Measurements from ENCODE around the gene SMAP1.
A peak's percentile ranks its signal among the peaks of the same experiment; 100 is the strongest.

The SMAP1 gene

DNA sequence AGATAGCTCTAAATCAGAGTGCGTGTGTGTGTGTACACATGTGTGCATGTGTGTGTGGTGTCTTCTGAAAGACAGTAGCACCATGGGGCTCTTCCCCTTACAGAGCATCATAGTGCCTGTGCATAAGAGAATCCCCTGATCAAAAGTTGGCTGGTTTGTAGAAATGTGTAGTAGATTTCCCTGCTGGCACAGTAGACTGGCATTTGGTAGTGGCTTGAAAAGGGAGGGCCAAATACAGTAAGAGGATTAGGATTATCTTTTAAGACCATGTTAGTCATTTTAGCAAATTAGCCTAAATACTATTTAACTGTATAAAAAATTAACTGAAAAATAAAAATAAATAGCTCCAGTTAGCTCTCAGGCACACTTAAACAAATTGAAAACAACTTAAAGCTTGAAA is 176.6 kb downstream of the SMAP1 start:
- no peak for DNase-seq

DNA sequence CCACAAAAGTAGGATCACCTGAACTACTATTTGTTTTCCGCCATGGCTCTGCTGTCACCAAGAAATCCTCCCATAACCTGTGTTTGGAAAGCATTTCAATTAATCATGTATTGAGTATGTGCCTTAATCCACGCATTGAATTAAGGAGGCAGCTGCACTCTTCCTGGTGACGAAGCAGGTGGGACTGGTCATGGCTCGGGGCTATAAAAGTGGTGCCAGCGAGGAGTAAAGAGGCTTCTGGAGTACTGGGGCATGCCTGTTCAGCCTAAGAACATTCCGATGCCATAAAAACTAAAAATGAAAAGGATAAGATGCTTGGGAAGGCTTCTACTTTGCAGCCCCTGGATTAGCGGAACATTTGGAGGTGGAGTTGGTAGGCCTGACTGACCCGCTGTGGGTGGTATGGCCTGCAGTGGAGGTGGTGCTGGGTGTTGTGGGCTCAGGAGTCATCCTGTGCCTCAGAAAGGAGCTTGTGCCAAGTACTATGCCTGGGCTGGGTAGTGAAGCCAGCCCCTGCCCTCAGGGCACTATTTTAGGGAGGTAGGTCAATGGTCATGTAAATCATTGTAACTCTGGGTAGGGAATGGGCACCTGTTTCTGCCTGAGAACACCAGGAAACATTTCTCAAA is 178.6 kb downstream of the SMAP1 start:
- DNase-seq: no peak

DNA sequence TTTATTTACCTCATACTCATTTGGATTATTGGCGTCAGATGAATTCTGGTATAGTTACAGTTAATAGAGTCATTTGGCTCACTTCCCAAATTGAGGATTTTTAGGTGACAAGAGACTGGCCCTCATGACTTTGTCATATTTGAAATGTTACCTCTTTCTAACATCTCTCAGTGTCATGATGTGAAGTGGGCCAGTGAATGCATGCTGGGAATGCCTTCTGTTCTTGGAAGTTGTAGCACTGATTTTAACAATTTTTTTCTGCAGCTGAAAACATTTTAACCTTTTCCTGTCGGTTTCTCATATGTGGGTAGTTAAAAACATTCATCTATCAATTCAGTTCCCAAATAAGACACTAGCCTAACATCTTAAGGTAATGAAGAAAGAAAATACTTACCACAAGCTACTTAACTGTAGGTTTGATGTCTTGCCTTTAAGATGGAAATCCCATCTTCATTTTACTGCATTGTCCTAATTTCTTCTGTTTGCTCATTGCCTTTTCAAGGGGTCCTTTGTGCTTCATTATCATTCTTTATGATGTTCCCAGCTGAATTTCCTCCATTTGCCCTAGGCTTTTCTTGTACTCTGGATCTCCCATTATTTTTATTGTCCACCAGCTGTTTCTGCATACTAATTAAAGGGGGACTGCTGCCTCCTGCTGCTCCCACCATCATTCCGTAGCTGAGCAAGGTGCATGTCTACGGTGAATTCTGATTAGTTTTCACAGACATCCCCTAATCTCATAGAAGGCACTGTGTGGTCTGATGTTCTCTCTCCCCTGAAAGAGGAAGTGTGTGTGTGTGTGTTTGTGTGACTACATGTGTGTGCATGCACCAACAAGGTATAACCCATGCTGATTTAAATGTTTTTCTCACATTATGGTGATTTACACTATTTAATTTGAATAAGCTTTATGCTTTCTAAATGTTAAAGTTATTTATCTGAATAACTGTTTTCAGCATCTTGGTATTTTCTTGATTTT is 179.7 kb downstream of the SMAP1 start:
- DNase-seq: no peak

DNA sequence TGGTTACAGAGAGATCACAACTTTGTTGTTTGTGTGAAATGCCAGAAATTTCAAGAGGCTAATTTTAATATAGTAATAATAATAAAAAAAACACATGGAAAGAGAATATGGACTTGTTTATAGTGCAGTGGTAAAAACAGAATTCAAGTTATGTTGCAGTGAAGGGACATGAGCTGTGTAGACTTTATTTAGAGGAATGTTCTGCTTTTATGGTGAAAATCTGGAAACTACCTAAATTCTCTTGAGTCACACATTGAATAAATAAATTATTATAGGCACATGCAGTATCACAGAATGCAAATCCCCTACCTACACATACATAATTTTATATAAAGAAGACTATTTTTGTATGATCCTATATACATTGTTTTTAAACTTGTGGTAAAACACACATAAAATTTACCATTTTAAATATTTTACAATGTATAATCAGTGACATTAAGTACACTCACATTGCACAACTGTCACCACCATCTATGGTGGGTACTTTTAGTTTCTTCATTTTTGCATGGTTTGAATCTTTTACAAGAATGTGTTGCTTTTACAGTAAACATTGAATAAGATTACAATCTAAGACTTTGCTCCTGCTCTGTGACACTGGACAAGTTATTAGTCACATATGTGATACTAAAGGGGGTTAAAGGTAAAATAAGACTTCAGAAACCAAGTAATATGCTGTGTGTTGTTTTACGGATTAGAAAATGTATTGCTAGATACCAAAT is 181.8 kb downstream of the SMAP1 start:
- no peak for DNase-seq

DNA sequence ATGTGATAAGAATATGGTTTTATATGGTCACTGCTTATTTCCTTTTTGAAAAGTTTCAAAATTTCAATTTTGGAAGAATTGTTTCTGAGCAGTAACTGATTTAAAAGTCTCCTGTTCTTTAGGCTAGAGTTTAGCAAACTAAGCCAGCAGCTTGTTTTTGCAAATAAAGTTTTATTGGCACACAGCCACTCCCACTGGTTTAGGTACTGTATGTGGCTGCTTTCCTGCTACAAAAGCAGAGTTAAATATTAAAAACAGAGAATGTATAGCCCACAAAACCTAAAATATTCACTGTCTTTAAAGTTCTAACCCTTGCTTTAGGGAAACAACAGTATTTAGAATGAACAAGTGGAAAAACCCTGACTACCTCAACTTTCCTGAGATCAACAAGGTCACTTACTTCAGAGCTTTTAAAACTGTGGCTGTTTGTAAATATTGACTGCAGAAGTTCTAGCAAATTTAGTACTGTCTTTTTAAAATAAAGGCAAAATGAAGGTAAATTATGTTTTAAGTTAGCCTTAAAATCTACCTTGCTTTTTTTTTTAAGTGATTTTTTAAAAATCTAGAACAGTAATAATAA is 185.1 kb downstream of the SMAP1 start:
- no peak for DNase-seq

DNA sequence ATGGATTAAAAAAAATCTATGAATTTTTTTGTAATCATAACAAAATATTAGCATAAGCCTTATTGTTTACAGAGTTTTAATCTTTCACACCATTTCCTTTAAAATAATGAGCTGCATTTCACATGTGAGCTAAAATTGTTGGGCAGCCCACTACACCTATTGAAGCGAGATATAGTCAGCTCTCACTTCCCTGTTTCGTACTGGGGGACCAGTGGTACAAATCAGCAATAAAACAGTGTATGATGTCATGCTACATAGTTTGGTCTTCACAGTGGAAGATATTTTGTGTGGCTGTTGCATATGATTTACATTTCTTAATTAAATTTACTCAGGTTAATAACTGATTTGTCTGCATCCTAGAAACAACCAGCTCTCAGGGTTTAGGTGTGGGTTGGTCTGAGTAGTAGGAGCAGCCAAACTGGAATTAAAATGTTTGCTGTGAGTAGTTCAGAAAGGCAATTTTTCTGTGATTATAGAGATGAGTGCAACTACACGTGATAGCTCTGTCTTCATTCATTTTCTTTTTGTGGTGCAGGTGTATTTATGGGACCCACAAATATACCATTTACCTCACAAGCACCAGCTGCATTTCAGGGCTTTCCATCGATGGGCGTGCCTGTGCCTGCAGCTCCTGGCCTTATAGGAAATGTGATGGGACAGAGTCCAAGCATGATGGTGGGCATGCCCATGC is 189.8 kb downstream of the SMAP1 start:
- no peak for DNase-seq

DNA sequence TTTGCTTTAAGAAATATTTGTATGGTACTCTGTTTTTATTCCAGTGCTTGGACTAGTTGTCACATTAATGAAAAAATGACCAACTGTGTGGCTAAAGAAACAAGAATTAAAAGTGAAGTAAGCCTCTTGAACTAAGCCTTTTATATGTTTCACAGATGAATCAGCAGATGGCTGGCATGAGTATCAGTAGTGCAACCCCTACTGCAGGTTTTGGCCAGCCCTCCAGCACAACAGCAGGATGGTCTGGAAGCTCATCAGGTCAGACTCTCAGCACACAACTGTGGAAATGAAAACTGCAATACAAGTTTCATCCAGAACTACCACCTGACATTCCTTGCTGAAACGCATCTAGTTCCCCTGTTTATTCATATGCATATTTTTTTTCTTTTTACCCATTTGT is 192.4 kb downstream of the SMAP1 start:
- DNase-seq: no peak

DNA sequence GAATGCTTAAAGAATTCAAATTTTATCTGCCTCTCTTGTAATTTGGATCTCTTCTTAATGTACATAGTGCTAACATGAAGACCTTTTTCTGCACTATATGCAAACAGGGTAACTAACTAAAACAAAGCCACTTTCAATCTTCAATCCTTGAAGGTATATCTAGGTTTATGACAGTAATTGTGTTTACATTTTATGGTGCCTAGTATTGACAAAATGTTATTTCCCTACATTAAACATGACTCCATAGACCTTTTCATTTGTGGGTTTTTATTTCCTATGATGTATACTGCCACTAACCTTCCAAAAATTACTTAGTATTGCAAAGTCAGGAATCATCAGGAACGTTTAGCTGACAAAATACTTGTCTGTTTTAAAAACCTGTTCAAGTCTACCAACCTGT is 193.2 kb downstream of the SMAP1 start:
- DNase-seq: no peak

DNA sequence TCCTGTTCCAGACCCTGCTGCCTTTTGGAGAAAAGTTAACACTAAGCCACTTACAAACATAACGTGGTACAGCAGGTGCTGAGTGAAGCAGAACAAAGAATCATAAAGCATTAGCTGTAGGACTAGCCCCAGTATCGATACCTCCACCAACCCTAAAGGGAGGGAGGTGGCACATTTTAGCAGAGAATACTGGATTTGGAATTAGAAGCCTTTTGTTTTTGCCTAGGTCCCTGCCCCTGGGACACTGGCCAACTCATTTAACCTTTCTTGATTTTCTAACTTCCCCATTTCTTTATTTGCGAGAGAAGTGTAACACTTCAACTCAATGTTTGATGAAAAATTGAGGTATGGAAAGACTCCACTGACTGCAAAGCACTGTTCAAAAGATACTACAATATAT is 195.7 kb downstream of the SMAP1 start:
- DNase-seq: no peak

DNA sequence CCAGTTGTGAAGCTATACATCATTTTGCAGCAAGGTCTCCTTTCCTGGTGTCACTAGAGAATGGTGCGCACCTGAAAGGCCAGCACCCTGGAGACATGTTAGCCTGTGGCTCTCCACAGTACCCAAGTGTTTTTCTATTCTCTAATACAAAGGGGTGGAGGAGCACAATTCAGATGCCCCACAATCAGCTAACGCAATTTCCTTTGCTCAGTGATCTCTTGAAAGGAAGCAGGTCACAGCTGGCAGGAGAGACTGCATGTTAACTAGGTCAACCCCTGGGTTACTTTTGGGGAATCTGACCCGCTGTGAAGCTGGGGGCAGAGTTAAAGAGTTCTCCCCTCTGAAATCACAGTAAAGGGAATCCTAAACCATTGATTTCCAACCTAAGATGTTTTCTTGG is 196.7 kb downstream of the SMAP1 start:
- no peak for DNase-seq

DNA sequence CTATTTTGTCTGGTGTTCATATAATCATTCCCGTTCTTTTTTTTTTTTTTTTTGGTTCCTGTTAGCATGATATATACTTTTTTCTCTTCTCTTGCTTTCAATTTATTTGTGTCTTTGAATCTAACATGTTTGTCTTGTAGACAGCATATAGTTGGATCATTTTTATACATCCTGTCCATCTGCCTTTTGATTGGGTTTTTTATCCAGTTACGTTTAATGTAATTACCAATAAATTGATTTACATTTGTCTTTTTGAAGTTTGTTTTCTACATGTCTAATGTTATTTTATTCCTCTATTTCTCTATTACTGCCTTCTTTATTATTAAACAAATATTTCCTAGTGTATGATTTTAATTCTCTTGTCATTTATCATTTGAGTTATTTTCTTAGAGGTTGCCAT is 204.8 kb downstream of the SMAP1 start:
- DNase-seq: no peak

DNA sequence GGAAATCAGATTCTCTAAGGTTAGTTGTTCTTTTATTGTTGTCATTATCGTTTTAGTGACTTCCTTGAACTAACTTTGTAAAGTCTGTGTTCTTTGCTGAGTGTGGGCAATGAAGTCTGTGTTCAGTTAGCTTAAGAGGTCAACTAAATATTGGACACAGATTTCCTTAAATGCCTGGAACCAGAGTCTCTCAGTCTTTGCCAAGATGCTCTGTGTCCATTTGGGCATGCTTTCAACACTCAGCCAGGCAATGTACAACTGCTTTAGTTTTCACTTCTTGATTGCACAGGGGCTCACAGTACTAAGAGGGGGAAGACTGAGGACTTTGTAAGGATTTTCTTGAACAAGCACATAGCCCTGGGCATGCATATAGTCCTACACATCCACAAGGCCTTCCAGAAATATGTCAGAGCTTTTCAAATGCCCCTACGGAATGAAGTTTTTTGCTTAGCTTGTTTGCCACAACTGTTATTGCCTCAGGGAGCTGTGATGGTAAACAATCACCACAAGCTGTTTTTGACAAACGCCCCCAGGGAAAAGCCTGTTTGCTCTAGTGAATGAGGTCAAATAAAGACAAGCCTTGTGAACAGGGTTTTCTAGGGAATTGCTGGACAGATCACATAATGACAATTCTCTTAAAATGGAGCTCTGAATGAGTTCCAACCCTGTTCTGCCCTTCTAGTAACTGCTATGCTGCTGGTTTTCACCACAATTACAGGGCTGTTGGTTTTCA is 206.7 kb downstream of the SMAP1 start:
- no peak for DNase-seq

DNA sequence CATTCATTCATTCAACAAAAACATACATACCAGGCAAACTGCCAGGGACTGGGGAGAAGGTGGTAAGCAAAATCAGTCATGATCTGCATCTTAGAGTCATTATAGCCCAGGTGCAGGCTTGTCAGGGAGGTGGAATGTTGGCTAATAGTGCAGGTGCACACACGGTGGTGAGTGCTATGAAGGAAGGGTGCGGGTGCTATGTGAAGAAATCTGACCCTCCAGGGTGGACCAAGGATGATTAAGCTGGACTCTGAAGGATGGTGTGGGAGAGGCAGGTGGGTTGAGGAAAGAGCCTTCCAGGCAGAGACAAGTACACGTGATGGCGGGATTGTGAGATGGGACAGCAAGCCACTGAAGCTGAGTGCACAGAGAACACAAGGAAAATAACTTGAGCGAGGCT is 211.8 kb downstream of the SMAP1 start:
- no peak for DNase-seq

DNA sequence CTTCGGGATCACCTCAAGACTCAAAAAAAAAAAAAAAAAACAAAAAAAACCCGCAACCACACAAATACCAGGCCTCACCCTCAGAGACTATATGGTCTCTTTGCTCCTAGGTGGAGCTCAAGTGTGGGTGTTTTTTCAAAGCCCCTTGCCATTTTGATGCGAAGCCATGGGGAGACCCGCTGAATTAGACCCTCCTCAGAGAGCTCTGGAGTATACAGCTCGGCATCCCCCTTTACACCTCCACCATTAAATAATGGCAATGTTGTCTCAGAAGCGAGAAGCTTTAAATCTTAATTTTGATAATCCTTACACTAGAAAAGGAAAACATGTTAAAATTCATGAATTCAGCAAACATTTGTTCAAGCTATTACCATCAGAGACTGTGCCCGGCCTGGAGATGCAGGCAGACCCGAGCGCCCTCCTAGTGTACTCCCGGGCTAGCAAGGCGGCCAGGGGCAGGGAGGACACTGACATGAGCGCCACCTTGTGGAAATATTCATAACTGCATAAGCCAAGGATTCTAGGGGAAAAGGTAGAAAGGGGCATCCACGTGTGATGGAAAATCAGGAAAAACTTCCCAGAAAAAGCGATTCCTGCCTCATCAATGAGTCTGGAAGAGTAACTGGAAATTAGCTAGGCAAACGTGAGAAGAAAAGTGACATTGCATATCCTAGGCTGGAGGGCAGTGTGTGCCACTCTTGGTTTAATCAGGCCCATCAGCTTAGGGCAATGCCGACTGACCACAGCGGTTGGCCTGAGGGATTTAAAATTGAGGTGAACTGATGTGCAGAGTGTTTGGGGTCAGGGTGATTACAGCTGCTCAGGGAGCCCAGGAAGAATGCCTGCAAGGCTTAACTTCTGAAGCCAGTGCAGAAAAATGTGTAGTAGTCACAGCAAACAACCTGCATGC is 216.6 kb downstream of the SMAP1 start:
- peak; percentile 36 for DNase-seq

DNA sequence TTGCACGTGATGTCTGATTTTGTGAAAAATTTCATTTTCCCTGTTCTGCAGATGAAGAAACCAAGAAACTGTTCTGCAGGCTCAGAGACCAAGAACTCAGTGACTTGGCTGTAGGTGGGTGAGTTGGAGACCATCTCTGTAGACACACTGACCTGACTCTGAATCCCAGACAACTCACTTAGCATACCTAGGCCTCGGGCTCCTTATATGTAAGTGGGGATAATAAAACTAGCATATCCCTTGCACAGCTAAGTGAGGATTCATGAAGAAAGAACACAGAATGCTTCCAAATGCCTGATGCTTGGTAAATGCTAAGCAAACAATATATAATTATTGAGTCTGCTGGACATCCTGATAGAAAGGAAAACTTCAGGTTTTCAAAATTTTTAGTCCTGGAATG is 218.4 kb downstream of the SMAP1 start:
- DNase-seq: no peak

DNA sequence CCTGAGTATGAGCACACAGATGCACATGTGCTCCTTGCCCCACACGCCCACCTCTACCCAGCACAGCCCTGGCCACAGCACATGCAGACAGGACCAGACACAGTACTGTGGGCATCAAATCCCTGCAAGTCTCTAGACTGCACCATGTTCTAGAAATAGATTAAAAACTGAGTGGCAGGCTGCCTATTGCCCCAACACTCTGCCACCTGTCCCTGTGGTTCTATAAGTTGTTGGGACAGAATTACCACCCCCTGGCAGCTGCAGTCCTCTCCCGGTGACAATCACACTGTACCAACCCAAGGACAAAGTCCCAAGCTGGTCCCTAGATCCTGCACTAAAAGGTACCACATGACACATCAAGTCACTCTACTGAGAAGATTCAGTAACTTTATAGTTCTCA is 219.0 kb downstream of the SMAP1 start:
- DNase-seq: no peak

DNA sequence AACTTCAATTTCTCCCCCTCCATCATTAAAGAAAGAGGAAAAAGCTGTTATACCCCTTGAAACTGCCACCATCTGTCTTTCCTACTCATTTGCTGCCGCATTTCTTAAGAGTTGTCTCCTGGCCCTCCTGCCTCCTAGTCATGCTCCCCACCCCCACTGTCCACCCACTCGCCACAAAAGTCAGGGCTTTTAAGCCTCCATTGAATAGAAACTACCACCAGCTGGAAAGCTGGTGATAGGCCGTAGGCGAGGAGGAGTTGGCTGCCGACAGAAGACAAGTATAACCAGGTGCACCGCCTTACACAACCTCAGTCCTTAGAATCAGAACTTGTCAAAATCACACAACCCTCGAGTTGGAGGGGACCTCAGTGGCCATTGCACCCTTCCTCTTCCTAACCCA is 221.6 kb downstream of the SMAP1 start:
- DNase-seq: no peak

DNA sequence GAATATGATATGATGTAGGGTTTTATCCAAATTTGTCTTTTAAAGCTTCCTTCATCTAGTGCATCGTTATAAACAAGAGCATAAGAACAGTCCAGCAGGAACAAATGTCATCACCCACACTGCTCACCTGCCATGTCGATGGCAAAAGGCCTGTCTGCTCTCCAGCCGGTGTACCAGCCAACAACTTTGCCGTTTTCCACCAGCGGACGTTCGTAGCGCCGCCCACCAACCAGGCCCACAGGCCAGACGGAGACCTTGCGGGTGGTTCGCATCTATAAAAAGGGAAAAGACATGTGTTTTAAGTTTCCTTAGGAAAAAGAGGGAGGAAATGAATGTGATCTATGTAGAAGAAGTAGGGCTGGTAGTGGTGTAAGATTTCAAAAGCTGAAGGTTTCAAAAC is 226.3 kb downstream of the SMAP1 start:
- DNase-seq: no peak

DNA sequence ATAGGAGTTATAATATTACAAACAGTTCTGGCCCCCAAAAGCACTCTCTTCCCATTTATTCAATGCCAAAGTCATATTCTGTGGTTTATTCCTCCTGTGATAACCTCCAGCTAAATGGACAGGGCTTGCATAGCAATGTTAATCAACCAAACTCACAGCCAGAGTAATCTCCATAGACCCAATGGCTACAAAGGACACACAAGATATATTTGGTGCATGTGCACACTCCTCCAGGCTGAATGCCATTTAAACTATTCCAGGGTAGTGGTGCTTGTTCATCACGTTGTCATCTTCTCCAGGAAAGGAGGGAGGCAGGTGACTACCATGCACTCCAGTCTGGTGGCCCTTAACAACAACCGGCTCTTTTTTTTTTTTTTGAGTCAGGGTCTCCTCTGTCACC is 232.4 kb downstream of the SMAP1 start:
- no peak for DNase-seq

DNA sequence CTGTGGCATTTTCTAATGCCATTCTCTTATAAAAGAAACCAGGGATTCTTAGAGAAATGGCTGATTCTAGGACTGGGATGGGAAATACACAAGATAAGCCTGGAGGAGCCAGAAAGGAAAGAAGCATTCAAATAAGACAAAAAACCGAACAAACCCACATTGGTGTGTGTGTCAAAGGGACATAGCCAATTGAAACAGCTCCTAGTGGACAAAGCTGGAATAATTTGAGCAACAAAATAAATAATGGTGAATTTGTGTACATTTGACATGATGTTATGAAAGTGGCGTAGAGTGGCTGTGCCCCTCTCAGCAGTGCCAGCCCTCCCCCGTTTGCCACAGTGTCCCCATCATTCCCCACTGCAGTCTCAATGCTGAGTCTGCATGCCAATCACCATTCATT is 233.6 kb downstream of the SMAP1 start:
- no peak for DNase-seq

Data from NCI-H1694 treated with DMSO at 0.1 percent for 48 hours (cell line).